Neural crest cell (in vitro differentiated cells): ENCODE results near the gene RAPGEF1. TPM values are rescaled to one million over a fixed set of nuclear protein-coding genes. Genes with fewer than 3 reads are reported as not detected.

Experiments
- DNase-seq: peaks from one replicate; pipeline ENCODE4 v3.0.0; 2021; ENCODE audit warnings: low read depth, mixed read lengths, low spot score
- H3K27ac Mint-ChIP-seq: one replicate; pipeline ENCODE4 v1.8.0; 2021; ENCODE audit warnings: mild to moderate bottlenecking, mixed read lengths; ENCODE audit not compliant: unreplicated experiment
- H3K27me3 Mint-ChIP-seq: 2 replicates; pipeline ENCODE4 v1.8.0; 2021; ENCODE audit warnings: low read depth, mild to moderate bottlenecking, mixed read lengths
- H3K36me3 Mint-ChIP-seq: 2 replicates; pipeline ENCODE4 v1.8.0; 2021; ENCODE audit warnings: low read depth, mild to moderate bottlenecking, mixed read lengths
- H3K4me1 Mint-ChIP-seq: 2 replicates; pipeline ENCODE4 v1.8.0; 2021; ENCODE audit warnings: mixed read lengths
- H3K4me3 Mint-ChIP-seq: one replicate; pipeline ENCODE4 v1.8.0; 2021; ENCODE audit warnings: mild to moderate bottlenecking, mixed read lengths
- H3K9me3 Mint-ChIP-seq: 2 replicates; pipeline ENCODE4 v1.8.0; 2021; ENCODE audit warnings: mixed read lengths
- total RNA-seq: library from RNA; stranded (reverse); gene quantifications from 2 replicates; pipeline ENCODE4 v1.2.1, GENCODE V29; 2021
- TF ChIP-seq, protein P1 (sequence below): fragments of 200-600 bp; sonication (generic); conservative IDR thresholded peaks from 2 replicates; pipeline ENCODE4 v1.5.0; 2021; ENCODE audit warnings: antibody characterized with exemption, mild to moderate bottlenecking

RAPGEF1 gene
- total RNA-seq, 1 donor from 2014 or later = 68.1 TPM

DNA sequence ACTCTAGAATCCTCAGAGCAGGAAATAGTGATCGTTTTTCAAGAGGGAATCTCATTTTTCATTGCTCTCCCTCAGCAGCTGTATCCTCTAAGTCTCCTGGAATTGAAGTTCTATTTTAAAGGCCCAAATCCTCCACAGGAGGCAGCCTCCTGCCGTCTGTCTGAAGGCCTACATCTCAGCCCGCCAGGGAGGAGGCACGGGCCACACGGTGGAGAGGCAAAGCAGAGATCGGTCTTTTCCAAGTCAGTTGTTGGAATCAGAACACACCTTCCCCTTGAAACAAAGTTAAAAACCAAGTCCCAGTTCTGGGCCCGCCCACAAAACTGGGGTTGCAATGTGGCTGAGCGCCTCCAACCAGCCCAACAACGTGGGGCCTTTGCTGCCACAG lies 68.7 kb downstream of the RAPGEF1 start:
- Mint-ChIP-seq H3K27ac (no peak overlapping the region), H3K36me3 (no peaks in the 10 kb centered on the region), H3K4me3 (no peak overlapping the region), H3K9me3 (no peaks in the 10 kb centered on the region), H3K27me3 (no peaks in the 10 kb centered on the region), H3K4me1 (peaks cover 34% of the 10 kb centered on the region)
- TF ChIP-seq, protein P1, sequence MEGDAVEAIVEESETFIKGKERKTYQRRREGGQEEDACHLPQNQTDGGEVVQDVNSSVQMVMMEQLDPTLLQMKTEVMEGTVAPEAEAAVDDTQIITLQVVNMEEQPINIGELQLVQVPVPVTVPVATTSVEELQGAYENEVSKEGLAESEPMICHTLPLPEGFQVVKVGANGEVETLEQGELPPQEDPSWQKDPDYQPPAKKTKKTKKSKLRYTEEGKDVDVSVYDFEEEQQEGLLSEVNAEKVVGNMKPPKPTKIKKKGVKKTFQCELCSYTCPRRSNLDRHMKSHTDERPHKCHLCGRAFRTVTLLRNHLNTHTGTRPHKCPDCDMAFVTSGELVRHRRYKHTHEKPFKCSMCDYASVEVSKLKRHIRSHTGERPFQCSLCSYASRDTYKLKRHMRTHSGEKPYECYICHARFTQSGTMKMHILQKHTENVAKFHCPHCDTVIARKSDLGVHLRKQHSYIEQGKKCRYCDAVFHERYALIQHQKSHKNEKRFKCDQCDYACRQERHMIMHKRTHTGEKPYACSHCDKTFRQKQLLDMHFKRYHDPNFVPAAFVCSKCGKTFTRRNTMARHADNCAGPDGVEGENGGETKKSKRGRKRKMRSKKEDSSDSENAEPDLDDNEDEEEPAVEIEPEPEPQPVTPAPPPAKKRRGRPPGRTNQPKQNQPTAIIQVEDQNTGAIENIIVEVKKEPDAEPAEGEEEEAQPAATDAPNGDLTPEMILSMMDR = no peak
- DNase-seq = no peak

- TF ChIP-seq, protein P1 = no peak
- Mint-ChIP-seq H3K4me1 (peaks cover 32% of the 10 kb centered on the region), H3K4me3 (no peak overlapping the region), H3K9me3 (peaks cover under 1% of the 10 kb centered on the region), H3K27ac (peak overlapping the region; percentile 11), H3K27me3 (no peaks in the 10 kb centered on the region), H3K36me3 (peaks cover 2% of the 10 kb centered on the region)
- no peak for DNase-seq
Measured at GRCh38 chr9:131670247-131671132, 69.4 kb downstream of the RAPGEF1 start.

GRCh38 chr9:131669269-131670157 lies 70.4 kb downstream of the RAPGEF1 start:
- Mint-ChIP-seq H3K4me1 (peaks cover 23% of the 10 kb centered on the region), H3K36me3 (peaks cover 9% of the 10 kb centered on the region), H3K27ac (no peak overlapping the region), H3K4me3 (no peak overlapping the region), H3K27me3 (no peaks in the 10 kb centered on the region), H3K9me3 (peaks cover 6% of the 10 kb centered on the region)
- TF ChIP-seq, protein P1 = no peak
- DNase-seq = no peak

DNA sequence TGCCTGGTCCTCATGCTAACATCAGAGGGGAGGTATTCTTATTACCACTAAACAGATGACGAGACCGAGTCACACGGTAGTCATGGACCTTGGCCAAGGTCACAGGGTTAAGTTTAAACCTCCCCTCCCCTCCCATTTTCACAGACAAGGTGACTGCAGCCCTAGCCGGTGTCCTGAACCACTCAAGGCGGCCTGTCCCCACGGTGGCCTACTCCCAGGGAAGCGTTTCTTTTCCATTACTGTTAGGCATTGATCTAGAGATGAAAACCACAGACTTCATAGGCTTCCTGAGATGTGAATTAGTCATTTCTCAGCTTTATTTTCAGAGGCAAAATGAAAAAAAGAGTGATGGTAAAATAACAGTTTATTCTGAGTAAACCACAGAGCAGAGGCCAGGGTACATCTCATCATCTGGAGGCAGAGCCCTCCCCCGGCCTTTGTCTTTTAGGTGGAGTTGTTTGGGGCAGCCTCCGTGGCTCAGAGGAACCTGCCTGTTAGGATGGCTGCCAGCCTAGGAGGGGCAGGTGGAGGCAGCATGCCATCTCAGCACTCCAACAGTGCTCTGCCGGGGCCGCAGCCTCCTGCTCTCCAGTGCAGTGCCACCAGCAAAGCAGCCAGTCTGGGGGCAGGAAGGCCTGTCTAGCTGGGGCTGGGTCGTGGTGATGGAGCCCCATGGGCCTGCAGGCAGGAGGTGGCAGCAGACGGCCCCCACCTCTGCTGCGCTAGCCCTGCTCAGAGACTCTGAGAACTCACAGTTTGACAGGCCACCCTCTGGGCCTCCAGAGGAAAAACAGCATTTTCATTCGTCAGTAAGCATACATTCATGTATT lies 71.2 kb downstream of the RAPGEF1 start:
- no peak overlapping the region for H3K4me3 Mint-ChIP-seq
- H3K27ac Mint-ChIP-seq = peak overlapping the region; percentile 35
- peaks cover 8% of the 10 kb centered on the region for H3K9me3 Mint-ChIP-seq
- H3K36me3 Mint-ChIP-seq = peaks cover 14% of the 10 kb centered on the region
- TF ChIP-seq, protein P1 = no peak
- peaks cover 23% of the 10 kb centered on the region for H3K4me1 Mint-ChIP-seq
- DNase-seq = no peak
- no peaks in the 10 kb centered on the region for H3K27me3 Mint-ChIP-seq

- Mint-ChIP-seq H3K27me3 (no peaks in the 10 kb centered on the region), H3K4me1 (peaks cover 23% of the 10 kb centered on the region), H3K4me3 (no peak overlapping the region), H3K9me3 (peaks cover 8% of the 10 kb centered on the region), H3K27ac (peak overlapping the region; percentile 23), H3K36me3 (peaks cover 14% of the 10 kb centered on the region)
- DNase-seq = no peak
- TF ChIP-seq, protein P1 = no peak
Measured at GRCh38 chr9:131668057-131668438, 71.8 kb downstream of the RAPGEF1 start.
